SK-N-SH (cell line): ENCODE measurements around the gene LRRC58. TPM values are rescaled to one million over a fixed set of nuclear protein-coding genes. Genes with fewer than 3 reads are reported as not detected.
A peak's percentile ranks its signal among the peaks of the same experiment; 100 is the strongest.

Source experiments
- CTCF ChIA-PET: fragments of 300-600, 350-600 bp; formaldehyde crosslinking; extraction: SDS; loops from one replicate; lab custom pipeline; 2021; lab: Yijun Ruan, JAX
- POLR2A ChIA-PET: fragments of 350-600 bp; sonication (Branson Sonifier 250); formaldehyde crosslinking; extraction: SDS; loops from one replicate; lab custom pipeline; 2020; ENCODE audit warnings: antibody characterized with exemption, inconsistent platforms; lab: Yijun Ruan, JAX
- DNase-seq: peaks from one replicate; pipeline ENCODE4 v3.0.0; 2012
- H2AFZ ChIP-seq: fragments of 200-600 bp; sonication (generic); 2 replicates; pipeline ENCODE4 v1.8.1; 2016; ENCODE audit warnings: antibody characterized with exemption, mild to moderate bottlenecking, low read depth
- H3F3A ChIP-seq: fragments of 200-600 bp; sonication (generic); replicated peaks from 2 replicates; pipeline ENCODE3; 2016; ENCODE audit warnings: antibody characterized with exemption, mild to moderate bottlenecking; ENCODE audit not compliant: insufficient read depth
- H3K27ac ChIP-seq, 2 experiments: fragments of 200-500 bp in 1 of 2; fragments of 200-600 bp in 1 of 2; sonication (Bioruptor generic) in 1 of 2; sonication (generic), shearing (Covaris generic) in 1 of 2; 2 replicates each; pipeline versions ENCODE4 v1.5.1 to v1.6.1; 2014 to 2016; ENCODE audit warnings: low read depth in 2 of 2, inconsistent platforms in 1 of 2, low read length in 1 of 2, mild to moderate bottlenecking in 1 of 2, mixed read lengths in 1 of 2
- H3K27me3 ChIP-seq: fragments of 200-600 bp; sonication (generic), shearing (Covaris generic); 2 replicates; pipeline ENCODE4 v1.6.1; 2016; ENCODE audit warnings: mixed run types; ENCODE audit not compliant: insufficient read depth
- H3K36me3 ChIP-seq, 2 experiments: fragments of 200-500 bp in 1 of 2; fragments of 200-600 bp in 1 of 2; sonication (Bioruptor generic) in 1 of 2; sonication (generic) in 1 of 2; replicated peaks in 1 of 2; 2 replicates each; pipeline versions ENCODE3 to v1.5.1; 2014 to 2016; ENCODE audit warnings: low read length in 1 of 2, mild to moderate bottlenecking in 1 of 2; ENCODE audit not compliant: insufficient read depth in 2 of 2, control insufficient read depth in 1 of 2
- H3K4me1 ChIP-seq, 2 experiments: fragments of 200-500 bp in 1 of 2; fragments of 200-600 bp in 1 of 2; sonication (Bioruptor generic) in 1 of 2; sonication (generic), shearing (Covaris generic) in 1 of 2; 2 replicates each; pipeline versions ENCODE4 v1.5.1 to v1.6.1; 2014 to 2016; ENCODE audit warnings: low read depth in 1 of 2, low read length in 1 of 2, mixed run types in 1 of 2; ENCODE audit not compliant: insufficient read depth in 2 of 2, control insufficient read depth in 1 of 2
- H3K4me2 ChIP-seq: fragments of 200-600 bp; sonication (generic), shearing (Covaris generic); 2 replicates; pipeline ENCODE4 v1.6.1; 2017; ENCODE audit warnings: mixed run types
- H3K4me3 ChIP-seq, 2 experiments: fragments of 200-500 bp in 1 of 2; fragments of 200-600 bp in 1 of 2; sonication (Bioruptor generic) in 1 of 2; sonication (generic), shearing (Covaris generic) in 1 of 2; 2 replicates each; pipeline versions ENCODE4 v1.5.1 to v1.8.1; 2014 to 2016; ENCODE audit warnings: low read depth in 2 of 2, inconsistent platforms in 1 of 2, low read length in 1 of 2, mild to moderate bottlenecking in 1 of 2, mixed read lengths in 1 of 2, moderate library complexity in 1 of 2
- H3K79me2 ChIP-seq: fragments of 200-600 bp; sonication (generic); 2 replicates; pipeline ENCODE4 v1.8.1; 2017; ENCODE audit warnings: mild to moderate bottlenecking; ENCODE audit not compliant: insufficient read depth
- H3K9ac ChIP-seq: fragments of 200-600 bp; sonication (generic); 2 replicates; pipeline ENCODE4 v1.6.1; 2017; ENCODE audit warnings: mixed run types
- H3K9me2 ChIP-seq: fragments of 200-600 bp; sonication (generic); 2 replicates; pipeline ENCODE4 v1.6.1; 2017; ENCODE audit warnings: mixed run types
- H3K9me3 ChIP-seq: fragments of 200-600 bp; sonication (generic); 2 replicates; pipeline ENCODE4 v1.6.1; 2017; ENCODE audit warnings: mixed run types, mild to moderate bottlenecking, moderate library complexity
- H4K20me1 ChIP-seq: fragments of 200-600 bp; sonication (generic); 2 replicates; pipeline ENCODE4 v1.6.1; 2017; ENCODE audit warnings: mild to moderate bottlenecking, mixed run types; ENCODE audit not compliant: insufficient read depth
- GABPA ChIP-seq: IDR thresholded peaks from 2 replicates; pipeline ENCODE4 v1.4.0; 2012; ENCODE audit warnings: low read depth, mild to moderate bottlenecking
- MXI1 ChIP-seq: IDR thresholded peaks from 2 replicates; pipeline ENCODE4 v1.6.1; 2012; ENCODE audit warnings: mild to moderate bottlenecking, low read depth, low read length, improper control_type of control experiment
- POLR2AphosphoS5 ChIP-seq: IDR thresholded peaks from 2 replicates; pipeline ENCODE4 v1.6.1; 2012; ENCODE audit warnings: low read depth, low read length
- SMC3 ChIP-seq: IDR thresholded peaks from 2 replicates; pipeline ENCODE4 v1.6.1; 2012; ENCODE audit warnings: low read depth, low read length, improper control_type of control experiment
- YY1 ChIP-seq: IDR thresholded peaks from 2 replicates; pipeline ENCODE4 v1.4.0; 2012; ENCODE audit warnings: low read depth, mild to moderate bottlenecking
- WGBS: methylation state at CpG from one replicate; pipeline ENCODE4 v1.1.6; 2017; ENCODE audit warnings: low lambda C conversion rate; 5-methylcytosine and 5-hydroxymethylcytosine counted together
- polyA plus RNA-seq, 3 experiments: library from polyadenylated mRNA; depleted of rRNA; stranded (reverse); fragments of >200 nt; gene quantifications; 2 replicates each; pipeline ENCODE4 v1.2.3, GENCODE V29; 2012
- TF ChIP-seq, protein P1 (sequence below): IDR thresholded peaks from 2 replicates; pipeline ENCODE4 v1.6.1; 2012; ENCODE audit warnings: mild to moderate bottlenecking, low read depth, low read length, moderate library complexity
- TF ChIP-seq, protein P2 (sequence below): IDR thresholded peaks from 2 replicates; pipeline ENCODE4 v1.4.0; 2012; ENCODE audit warnings: low read depth, borderline replicate concordance
- TF ChIP-seq, protein P3 (sequence below): fragments of 150-350 bp; IDR thresholded peaks from 2 replicates; pipeline ENCODE4 v1.6.1; 2017; ENCODE audit warnings: antibody characterized with exemption, low read length, low read depth, borderline replicate concordance
- TF ChIP-seq, protein P4 (sequence below): IDR thresholded peaks from 2 replicates; pipeline ENCODE4; 2012
- TF ChIP-seq, protein P5 (sequence below): fragments of 150-350 bp; IDR thresholded peaks from 2 replicates; pipeline ENCODE4 v1.6.1; 2016; ENCODE audit warnings: mild to moderate bottlenecking, low read depth, low read length

Gene LRRC58
- polyA plus RNA-seq, 1 of the 3 experiments (the other 2 are of a cell fraction): 5.8 TPM

DNA sequence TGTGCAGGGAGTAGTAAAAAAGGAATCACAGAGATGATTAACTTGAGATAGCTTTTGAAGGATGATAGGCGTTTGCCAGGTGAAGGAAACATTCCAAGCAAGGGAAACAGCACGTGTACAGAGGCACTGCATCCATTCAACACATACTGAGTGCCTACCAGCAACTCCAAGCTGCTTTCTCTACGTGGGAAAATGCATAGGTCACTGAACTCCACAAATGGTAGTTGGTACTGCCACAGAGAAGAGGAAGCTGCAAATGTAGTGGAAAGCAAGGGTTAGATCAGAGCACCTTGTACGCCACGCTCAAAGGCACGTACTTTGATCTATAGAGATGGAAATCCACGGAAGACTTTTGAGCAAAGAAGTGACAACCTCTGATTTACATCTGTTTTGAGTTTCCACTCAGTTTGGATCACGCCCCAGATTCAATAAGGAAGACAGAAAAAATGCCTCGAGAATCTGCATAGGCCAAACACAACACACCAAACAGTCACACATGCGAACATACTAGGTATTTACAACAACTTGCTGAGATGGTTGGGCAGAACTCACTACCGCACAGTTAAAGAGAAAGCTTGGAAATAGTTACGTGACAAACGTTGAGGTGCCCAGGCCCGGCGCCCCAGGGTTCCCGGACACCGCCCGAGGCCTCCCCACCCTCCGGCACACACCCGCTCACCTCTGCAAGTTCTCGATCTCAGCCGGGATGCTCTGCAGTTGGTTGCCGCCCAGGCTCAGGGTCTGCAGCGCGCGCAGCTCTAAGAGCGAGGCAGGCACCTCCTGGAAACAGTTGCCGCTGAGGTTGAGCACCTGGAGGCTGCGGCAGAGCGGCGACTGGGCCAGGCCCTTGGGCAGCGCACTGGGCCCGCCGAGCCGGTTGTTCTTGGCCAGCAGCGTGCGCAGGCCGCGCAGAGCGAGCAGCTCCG is 826 bp downstream of the LRRC58 start:
- peaks cover 2 to 9% of the 10 kb centered on the region in 2 experiments for H3K36me3 ChIP-seq
- H4K20me1 ChIP-seq: peaks cover 22% of the 10 kb centered on the region
- CTCF ChIA-PET: interaction anchor here (0.8 to 3.0 kb wide), 12 partner anchors 12 to 457 kb away, joined by 3 to 10 read pairs (median 5); no protein-coding TSS in a partner anchor
- POLR2A ChIA-PET: interaction anchor here (0.6 to 3.4 kb wide), 5 partner anchors 11 to 850 kb away, joined by 3 to 28 read pairs (median 6); partner anchors contain the start of genes GSK3B, STXBP5L and TIMMDC1
- H3K27ac ChIP-seq: peak overlapping the region; percentile 87 to 96
- peak overlapping the region; percentile 92 for H3K4me2 ChIP-seq
- no peaks in the 10 kb centered on the region for H3K27me3 ChIP-seq
- 4% methylated on average over 20 of the region's 41 CpGs for WGBS
- H2AFZ ChIP-seq: peak overlapping the region; percentile 82; the same call in 1 of the 2 replicates
- H3K4me1 ChIP-seq: peaks cover 6 to 12% of the 10 kb centered on the region in 2 experiments; a peak in 3 of 4 replicates
- DNase-seq: peak; percentile 36
- H3F3A ChIP-seq: peaks cover 13% of the 10 kb centered on the region
- no peaks in the 10 kb centered on the region for H3K9me3 ChIP-seq
- TF ChIP-seq, protein P1, sequence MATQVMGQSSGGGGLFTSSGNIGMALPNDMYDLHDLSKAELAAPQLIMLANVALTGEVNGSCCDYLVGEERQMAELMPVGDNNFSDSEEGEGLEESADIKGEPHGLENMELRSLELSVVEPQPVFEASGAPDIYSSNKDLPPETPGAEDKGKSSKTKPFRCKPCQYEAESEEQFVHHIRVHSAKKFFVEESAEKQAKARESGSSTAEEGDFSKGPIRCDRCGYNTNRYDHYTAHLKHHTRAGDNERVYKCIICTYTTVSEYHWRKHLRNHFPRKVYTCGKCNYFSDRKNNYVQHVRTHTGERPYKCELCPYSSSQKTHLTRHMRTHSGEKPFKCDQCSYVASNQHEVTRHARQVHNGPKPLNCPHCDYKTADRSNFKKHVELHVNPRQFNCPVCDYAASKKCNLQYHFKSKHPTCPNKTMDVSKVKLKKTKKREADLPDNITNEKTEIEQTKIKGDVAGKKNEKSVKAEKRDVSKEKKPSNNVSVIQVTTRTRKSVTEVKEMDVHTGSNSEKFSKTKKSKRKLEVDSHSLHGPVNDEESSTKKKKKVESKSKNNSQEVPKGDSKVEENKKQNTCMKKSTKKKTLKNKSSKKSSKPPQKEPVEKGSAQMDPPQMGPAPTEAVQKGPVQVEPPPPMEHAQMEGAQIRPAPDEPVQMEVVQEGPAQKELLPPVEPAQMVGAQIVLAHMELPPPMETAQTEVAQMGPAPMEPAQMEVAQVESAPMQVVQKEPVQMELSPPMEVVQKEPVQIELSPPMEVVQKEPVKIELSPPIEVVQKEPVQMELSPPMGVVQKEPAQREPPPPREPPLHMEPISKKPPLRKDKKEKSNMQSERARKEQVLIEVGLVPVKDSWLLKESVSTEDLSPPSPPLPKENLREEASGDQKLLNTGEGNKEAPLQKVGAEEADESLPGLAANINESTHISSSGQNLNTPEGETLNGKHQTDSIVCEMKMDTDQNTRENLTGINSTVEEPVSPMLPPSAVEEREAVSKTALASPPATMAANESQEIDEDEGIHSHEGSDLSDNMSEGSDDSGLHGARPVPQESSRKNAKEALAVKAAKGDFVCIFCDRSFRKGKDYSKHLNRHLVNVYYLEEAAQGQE: no peak
- peak; percentile 66; the same call in 1 of the 2 replicates for TF ChIP-seq MXI1
- no peaks in the 10 kb centered on the region for H3K9me2 ChIP-seq
- H3K9ac ChIP-seq: peak overlapping the region; percentile 76
- H3K4me3 ChIP-seq: peak overlapping the region; percentile 90 to 94
- H3K79me2 ChIP-seq: peaks cover 56% of the 10 kb centered on the region

DNA sequence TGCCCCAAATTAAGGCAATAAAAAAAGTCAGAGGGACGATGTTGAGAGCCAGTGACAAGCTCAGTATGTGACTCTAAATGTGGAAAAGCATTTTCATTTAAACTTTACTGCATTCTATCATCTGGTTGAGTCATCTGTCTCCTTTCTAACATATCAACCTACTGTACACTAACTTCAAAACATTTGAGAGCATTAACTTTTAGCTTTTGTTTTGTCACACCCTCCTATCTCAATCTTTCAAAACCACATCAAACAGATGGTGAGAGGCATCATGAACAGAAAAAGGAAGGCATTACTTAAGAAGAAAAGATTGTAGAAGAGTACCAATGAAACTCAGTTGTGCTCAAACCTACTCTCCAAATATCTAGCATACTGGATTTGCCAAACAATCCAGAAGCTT is 4.8 kb downstream of the LRRC58 start:
- Histone ChIP-seq H3K27ac (no peak overlapping the region), H3K4me1 (peaks cover 4 to 6% of the 10 kb centered on the region in 2 experiments; a peak in 3 of 4 replicates), H3K36me3 (peaks cover 18 to 22% of the 10 kb centered on the region in 2 experiments), H3K4me2 (no peak overlapping the region), H3K9ac (no peak overlapping the region), H3K9me2 (no peaks in the 10 kb centered on the region), H3K27me3 (no peaks in the 10 kb centered on the region), H3F3A (no peaks in the 10 kb centered on the region), H3K4me3 (no peak overlapping the region), H2AFZ (no peak overlapping the region), H4K20me1 (peaks cover 22% of the 10 kb centered on the region), H3K79me2 (peaks cover 95% of the 10 kb centered on the region), H3K9me3 (peaks cover 6% of the 10 kb centered on the region)
- no peak for TF ChIP-seq YY1
- no peak for TF ChIP-seq POLR2AphosphoS5
- TF ChIP-seq SMC3: no peak
- TF ChIP-seq, protein P2, sequence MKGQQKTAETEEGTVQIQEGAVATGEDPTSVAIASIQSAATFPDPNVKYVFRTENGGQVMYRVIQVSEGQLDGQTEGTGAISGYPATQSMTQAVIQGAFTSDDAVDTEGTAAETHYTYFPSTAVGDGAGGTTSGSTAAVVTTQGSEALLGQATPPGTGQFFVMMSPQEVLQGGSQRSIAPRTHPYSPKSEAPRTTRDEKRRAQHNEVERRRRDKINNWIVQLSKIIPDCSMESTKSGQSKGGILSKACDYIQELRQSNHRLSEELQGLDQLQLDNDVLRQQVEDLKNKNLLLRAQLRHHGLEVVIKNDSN: no peak
- no peak for TF ChIP-seq GABPA
- TF ChIP-seq, protein P3, sequence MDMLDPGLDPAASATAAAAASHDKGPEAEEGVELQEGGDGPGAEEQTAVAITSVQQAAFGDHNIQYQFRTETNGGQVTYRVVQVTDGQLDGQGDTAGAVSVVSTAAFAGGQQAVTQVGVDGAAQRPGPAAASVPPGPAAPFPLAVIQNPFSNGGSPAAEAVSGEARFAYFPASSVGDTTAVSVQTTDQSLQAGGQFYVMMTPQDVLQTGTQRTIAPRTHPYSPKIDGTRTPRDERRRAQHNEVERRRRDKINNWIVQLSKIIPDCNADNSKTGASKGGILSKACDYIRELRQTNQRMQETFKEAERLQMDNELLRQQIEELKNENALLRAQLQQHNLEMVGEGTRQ: no peak
- TF ChIP-seq, protein P4, sequence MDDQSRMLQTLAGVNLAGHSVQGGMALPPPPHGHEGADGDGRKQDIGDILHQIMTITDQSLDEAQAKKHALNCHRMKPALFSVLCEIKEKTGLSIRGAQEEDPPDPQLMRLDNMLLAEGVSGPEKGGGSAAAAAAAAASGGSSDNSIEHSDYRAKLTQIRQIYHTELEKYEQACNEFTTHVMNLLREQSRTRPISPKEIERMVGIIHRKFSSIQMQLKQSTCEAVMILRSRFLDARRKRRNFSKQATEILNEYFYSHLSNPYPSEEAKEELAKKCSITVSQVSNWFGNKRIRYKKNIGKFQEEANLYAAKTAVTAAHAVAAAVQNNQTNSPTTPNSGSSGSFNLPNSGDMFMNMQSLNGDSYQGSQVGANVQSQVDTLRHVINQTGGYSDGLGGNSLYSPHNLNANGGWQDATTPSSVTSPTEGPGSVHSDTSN: 0 out of 2 replicates have a peak, but pooled peaks have one; percentile 27
- TF ChIP-seq, protein P5, sequence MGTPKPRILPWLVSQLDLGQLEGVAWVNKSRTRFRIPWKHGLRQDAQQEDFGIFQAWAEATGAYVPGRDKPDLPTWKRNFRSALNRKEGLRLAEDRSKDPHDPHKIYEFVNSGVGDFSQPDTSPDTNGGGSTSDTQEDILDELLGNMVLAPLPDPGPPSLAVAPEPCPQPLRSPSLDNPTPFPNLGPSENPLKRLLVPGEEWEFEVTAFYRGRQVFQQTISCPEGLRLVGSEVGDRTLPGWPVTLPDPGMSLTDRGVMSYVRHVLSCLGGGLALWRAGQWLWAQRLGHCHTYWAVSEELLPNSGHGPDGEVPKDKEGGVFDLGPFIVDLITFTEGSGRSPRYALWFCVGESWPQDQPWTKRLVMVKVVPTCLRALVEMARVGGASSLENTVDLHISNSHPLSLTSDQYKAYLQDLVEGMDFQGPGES: no peak
- ChIA-PET CTCF (interaction anchor here (0.9 to 1.4 kb wide), 2 partner anchors 9 to 99 kb away, joined by 3 to 4 read pairs; no protein-coding TSS in a partner anchor), POLR2A (no interaction called here)
- no peak for DNase-seq
- 52% methylated on average over 1 of the region's 1 CpG for WGBS
